Mucosa of stomach (tissue), 1 donor: ENCODE measurements around the gene MRPL1.
"Not testable (repeated sequence)": the region's sequence is repeated elsewhere in the genome, so short reads cannot be mapped to it uniquely, and the experiment has no call there.

Experiments used
- H3K27me3 ChIP-seq: one replicate; pipeline ENCODE4 v1.7.0; 2013; ENCODE audit warnings: mild to moderate bottlenecking, low read length; ENCODE audit not compliant: control insufficient read depth, insufficient read depth
- H3K36me3 ChIP-seq: one replicate; pipeline ENCODE4 v1.7.0; 2013; ENCODE audit warnings: low read length; ENCODE audit not compliant: control insufficient read depth, insufficient read depth
- H3K4me1 ChIP-seq: one replicate; pipeline ENCODE4 v1.7.0; 2013; ENCODE audit warnings: mild to moderate bottlenecking, low read length; ENCODE audit not compliant: control insufficient read depth, insufficient read depth
- H3K4me3 ChIP-seq: one replicate; pipeline ENCODE4 v1.7.0; 2013; ENCODE audit warnings: low read length
- H3K9ac ChIP-seq: one replicate; pipeline ENCODE4 v1.7.0; 2013; ENCODE audit warnings: mild to moderate bottlenecking, low read length, moderate library complexity
- H3K9me3 ChIP-seq: one replicate; pipeline ENCODE4 v1.7.0; 2013; ENCODE audit warnings: mild to moderate bottlenecking, low read length, moderate library complexity; ENCODE audit not compliant: control insufficient read depth
- donor health status: Pancreatic carcinoma.

Gene MRPL1

DNA sequence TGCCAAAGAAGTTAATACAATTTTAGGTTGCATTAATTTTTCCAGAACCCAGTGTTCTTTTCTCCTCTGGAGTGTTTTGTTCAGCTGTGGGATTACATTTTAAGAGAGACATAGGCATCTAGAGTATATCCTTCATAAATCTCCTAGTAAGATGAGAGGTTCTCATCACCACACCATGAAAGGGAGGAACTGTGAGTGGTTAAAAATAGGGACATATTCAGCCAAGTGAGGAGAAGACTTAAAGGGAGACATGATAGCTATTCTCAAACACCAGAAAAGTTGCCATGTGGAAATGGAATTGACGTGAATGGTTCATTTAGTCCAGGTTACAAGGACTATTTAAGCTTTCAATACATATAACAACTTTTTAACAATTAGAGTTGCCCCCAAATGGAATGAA, 6.5 kb upstream of the MRPL1 start:
- H3K9me3 ChIP-seq = no peaks in the 10 kb centered on the region

DNA sequence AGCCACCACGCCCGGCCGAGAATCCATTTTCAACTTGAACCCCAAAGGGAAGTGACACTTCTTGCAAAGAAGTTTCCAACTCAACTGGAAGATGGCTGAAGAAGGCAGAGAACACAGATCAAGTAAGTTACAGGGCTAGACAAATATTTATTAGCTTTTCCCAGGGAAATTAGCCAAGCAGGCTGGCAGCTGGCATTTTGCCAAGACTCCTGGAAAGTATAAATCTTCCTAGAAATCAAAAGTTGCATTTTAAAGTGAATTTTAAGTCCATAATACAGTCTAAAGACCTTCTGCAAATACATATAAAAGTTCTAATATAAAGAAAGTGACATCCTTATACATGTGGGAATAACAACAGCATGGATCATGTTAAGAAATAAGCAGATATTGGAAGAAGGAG, 3.4 kb upstream of the MRPL1 start:
- H3K4me3 ChIP-seq = no peak overlapping the region
- no peaks in the 10 kb centered on the region for H3K9me3 ChIP-seq
- no peaks in the 10 kb centered on the region for H3K36me3 ChIP-seq
- H3K4me1 ChIP-seq = peaks cover 4% of the 10 kb centered on the region
- H3K27me3 ChIP-seq = no peaks in the 10 kb centered on the region
- no peak overlapping the region for H3K9ac ChIP-seq

More for the DNA sequence above, 6.5 kb upstream of the MRPL1 start:
- no peaks in the 10 kb centered on the region for H3K36me3 ChIP-seq
- H3K4me3 ChIP-seq = no peak overlapping the region
- H3K4me1 ChIP-seq = no peaks in the 10 kb centered on the region
- H3K27me3 ChIP-seq = no peaks in the 10 kb centered on the region
- H3K9ac ChIP-seq = no peak overlapping the region

DNA sequence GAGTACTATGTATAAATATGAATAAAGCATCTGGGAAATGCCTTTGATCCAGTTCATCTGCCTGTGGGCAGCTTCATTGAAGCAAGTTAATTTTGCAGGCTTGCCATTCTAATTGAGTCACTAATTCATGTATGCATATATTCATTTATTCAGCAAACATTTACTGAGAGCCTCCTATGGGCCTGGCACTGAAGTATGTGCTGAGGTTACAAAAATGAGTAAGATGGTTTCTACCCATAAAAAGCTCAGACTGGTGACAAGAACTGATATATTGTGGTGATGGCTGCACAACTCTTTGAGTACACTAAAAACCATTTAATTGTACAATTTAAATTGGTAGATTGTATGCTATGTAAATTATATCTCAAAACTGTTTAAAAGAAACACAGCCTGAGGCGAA, 1.1 kb upstream of the MRPL1 start:
- no peaks in the 10 kb centered on the region for H3K36me3 ChIP-seq
- H3K9me3 ChIP-seq = no peaks in the 10 kb centered on the region
- peaks cover 4% of the 10 kb centered on the region for H3K4me1 ChIP-seq
- H3K4me3 ChIP-seq = peak overlapping the region; percentile 89
- no peaks in the 10 kb centered on the region for H3K27me3 ChIP-seq
- peak overlapping the region; percentile 98 for H3K9ac ChIP-seq

DNA sequence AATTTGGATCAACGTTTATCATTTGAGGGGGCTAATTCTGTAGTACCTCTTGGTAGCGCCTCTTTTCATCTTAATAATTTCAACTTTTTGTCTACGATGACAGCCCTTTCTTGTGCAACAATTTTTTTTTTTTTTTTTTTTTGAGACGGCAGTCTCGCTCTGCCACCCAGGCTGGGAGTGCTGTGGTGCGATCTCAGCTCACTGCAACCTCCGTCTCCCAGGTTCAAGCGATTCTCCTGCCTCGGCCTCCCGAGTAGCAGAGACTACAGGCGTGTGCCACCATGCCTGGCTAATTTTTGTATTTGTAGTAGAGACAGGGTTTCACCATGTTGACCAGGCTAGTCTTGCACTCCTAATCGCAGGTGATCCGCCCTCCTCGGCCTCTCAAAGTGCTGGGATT, 711 bp downstream of the MRPL1 start:
- not testable (repeated sequence) for H3K36me3 ChIP-seq, H3K4me1 ChIP-seq, H3K27me3 ChIP-seq, H3K9me3 ChIP-seq
- Histone ChIP-seq H3K4me3 (peak overlapping the region; percentile 89), H3K9ac (peak overlapping the region; percentile 98)

DNA sequence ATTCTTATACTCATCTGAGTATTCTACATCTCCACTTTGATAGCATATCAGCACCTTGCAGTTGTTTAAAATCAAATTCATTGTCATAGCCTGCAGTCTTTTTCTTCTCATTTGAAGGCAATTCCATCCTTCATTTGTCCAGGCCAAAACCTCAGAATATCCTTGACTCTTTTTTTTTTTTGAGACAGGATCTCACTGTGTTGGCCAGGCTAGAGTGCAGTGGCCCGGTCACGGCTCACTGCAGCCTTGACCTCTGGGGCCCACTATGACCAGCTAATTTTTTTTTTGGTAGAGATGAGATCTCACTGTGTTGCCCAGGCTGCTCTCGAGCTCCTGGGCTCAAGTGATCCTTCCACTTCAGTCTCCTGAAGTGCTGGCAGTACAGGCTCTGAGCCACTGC, 2.6 kb downstream of the MRPL1 start:
- H3K4me1 ChIP-seq = peaks cover 4% of the 10 kb centered on the region
- H3K36me3 ChIP-seq = no peaks in the 10 kb centered on the region
- no peaks in the 10 kb centered on the region for H3K9me3 ChIP-seq
- H3K4me3 ChIP-seq = no peak overlapping the region
- no peak overlapping the region for H3K9ac ChIP-seq
- H3K27me3 ChIP-seq = no peaks in the 10 kb centered on the region

DNA sequence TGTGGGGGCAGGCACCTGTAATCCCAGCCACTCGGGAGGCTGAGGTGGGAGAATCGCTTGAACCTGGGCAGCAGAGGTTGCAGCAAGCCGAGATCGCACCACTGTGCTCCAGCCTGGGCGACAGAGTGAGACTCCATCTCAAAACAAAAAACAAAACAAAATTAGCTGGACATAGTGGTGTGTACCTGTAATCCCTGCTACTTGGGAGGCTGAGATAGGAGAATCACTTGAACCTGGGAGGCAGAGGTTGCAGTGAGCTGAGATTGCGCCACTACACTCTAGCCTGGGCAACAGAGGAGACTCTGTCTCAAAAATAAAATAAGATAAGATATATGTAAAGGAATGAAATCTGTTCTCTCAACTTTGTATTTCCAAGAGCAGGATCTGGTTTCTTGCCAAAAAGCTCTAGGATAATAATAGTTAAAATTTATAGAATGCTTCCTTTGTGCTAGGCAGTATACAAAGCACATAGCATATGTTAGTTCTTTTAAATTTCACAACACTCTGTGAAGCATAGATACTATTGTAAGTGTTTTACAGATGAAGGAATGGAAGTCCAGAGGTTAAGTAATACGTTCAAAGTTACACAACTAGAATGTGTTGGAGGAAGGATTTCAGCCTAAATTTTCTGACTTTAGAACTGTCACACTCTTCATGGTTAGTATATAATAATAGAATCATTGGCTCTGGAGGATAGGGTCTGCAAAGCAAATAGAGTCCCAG, 10.3 kb downstream of the MRPL1 start:
- no peaks in the 10 kb centered on the region for H3K27me3 ChIP-seq
- no peaks in the 10 kb centered on the region for H3K4me1 ChIP-seq
- H3K4me3 ChIP-seq = no peak overlapping the region
- H3K36me3 ChIP-seq = no peaks in the 10 kb centered on the region
- H3K9ac ChIP-seq = no peak overlapping the region
- no peaks in the 10 kb centered on the region for H3K9me3 ChIP-seq

DNA sequence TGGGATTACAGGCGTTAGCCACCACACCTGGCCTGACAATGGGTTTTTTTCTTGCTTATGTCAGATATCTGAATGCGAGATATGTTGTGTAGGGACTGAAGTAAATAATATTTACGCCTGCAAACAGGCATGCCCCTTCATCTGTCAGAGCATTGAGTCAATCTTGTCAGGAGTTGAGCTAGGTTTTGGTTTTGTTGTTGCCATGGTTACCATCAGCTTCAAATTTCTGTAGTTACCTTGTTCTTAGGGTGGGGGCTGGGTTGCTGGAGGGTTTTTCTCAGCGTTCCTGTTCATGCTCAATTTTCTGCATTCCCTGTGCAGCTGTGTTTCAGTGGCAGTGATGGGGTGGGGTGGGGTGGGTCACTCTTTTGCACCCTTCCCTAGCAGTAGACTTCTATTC, 14.5 kb downstream of the MRPL1 start:
- H3K9me3 ChIP-seq = no peaks in the 10 kb centered on the region
- H3K36me3 ChIP-seq = no peaks in the 10 kb centered on the region
- no peak overlapping the region for H3K9ac ChIP-seq
- H3K4me1 ChIP-seq = peaks cover 2% of the 10 kb centered on the region
- no peaks in the 10 kb centered on the region for H3K27me3 ChIP-seq
- no peak overlapping the region for H3K4me3 ChIP-seq

DNA sequence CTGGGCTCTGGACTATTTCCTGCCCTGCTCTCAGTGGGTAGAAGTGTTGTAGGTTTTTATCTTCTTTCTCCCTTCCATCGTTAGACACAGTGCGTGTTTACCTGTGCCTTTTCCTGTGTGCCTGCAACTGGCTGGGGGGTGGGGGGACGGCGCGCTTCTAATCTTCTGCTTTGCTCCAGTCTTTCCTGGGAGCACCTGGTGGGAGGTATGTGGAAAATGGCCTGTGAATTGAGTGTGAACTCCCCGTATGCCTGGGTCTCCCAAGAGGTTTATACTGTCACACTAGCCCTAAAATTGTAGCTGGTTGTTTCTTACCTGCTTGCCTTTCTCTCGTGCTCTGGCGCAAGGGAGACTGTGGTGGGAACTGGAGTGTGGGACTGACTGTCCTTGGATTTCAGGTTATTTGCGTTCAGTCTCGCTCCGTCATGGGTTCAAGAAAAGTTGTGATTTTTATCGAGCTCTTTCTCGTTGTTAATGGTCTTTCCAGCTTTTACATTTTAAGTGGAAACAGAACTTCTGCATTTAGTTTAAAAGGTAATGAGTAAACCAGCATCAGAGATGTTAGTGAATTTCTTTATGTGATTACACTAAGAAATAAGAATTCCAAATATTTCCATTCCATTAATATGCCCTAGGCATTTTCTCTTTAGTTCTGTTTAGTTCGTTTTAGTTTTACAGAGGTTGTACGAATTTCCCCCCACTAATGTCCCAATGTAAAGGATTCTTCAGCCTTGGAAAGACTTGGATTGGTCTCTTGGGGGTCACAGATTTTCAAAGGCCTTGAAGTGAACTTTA, 15.3 kb downstream of the MRPL1 start:
- Histone ChIP-seq H3K4me3 (no peak overlapping the region), H3K9ac (no peak overlapping the region), H3K36me3 (no peaks in the 10 kb centered on the region), H3K27me3 (no peaks in the 10 kb centered on the region), H3K4me1 (peaks cover 8% of the 10 kb centered on the region), H3K9me3 (no peaks in the 10 kb centered on the region)

DNA sequence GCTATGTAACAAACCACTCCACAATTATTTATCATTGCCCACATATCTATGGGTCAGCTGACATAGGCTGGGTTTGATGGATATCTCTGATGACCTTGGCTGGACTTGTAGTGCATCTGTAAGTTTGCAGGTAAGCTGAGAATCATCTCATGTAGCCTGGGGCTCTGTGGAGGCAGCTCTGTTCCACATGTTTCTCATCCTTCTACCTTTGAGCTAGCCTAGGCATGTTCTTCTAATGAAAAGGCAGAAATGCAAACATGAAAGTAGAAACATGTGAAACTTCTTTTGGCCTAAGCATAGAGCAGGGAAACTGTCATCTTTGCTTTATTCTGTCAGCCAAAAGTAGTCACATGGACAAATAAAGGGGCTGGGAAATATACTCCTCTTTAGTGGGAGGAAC, 18.2 kb downstream of the MRPL1 start:
- H3K4me3 ChIP-seq = no peak overlapping the region
- no peaks in the 10 kb centered on the region for H3K27me3 ChIP-seq
- no peak overlapping the region for H3K9ac ChIP-seq
- no peaks in the 10 kb centered on the region for H3K36me3 ChIP-seq
- H3K4me1 ChIP-seq = peaks cover 8% of the 10 kb centered on the region
- H3K9me3 ChIP-seq = no peaks in the 10 kb centered on the region

DNA sequence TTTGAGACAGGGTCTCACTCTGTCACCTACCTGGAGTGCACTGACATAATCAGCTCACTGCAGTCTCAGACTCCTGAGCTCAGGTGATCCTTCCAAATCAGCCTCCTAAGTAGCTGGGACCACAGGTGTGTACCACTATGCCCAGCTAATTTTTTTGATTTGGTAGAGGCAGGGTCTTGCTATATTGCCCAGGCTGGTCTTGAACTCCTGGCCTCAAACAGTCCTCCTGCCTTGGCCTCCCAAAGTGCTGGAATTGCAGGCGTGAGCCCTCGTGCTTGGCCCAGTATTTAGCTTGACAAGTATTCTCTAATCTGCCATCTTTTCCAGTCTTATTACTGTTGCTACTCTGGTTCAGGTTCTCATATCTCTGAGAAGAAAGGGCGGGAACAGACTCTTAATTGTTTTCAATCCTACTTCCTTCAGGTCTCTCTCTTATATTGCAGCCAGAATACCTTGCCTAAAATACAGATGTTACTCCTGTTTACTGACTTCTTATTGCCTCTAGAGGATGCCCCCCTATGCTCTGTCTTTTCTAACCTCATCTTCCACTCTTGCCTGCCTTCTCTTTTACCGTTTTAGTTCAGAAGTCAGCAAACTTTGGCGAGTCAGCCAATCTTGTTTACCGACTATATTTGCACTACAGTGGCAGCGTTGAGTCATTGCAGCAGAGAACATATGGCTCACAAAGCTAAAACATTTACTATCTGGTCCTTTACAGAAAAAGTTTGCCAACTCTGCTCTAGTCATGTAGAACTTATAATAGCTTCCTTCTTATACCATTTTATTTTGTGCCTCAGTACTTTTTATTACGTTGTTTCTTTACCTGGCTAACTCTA, 19.0 kb downstream of the MRPL1 start:
- no peak overlapping the region for H3K4me3 ChIP-seq
- no peaks in the 10 kb centered on the region for H3K36me3 ChIP-seq
- H3K9ac ChIP-seq = no peak overlapping the region
- H3K4me1 ChIP-seq = peaks cover 8% of the 10 kb centered on the region
- H3K27me3 ChIP-seq = no peaks in the 10 kb centered on the region
- H3K9me3 ChIP-seq = no peaks in the 10 kb centered on the region

DNA sequence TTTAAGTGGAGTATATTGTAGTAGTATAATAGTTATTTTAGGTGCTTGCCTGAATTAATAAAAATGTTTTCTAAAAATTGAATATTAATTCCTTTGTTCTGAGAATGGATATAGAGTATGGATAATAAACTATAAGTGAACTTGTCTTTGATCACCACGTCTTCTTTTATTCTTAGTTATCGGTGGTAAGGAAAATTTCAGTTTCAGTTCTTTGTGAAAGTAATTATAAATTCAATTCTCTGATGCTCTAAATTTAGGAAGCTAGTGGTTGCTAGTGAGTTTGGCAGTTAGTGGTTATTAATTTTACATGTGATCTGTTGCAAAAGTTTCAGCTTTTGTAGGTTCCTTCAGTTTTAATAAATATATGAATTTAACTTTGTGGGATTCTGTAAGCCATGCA, 30.8 kb downstream of the MRPL1 start:
- no peaks in the 10 kb centered on the region for H3K4me1 ChIP-seq
- H3K9me3 ChIP-seq = no peaks in the 10 kb centered on the region
- no peaks in the 10 kb centered on the region for H3K27me3 ChIP-seq
- H3K4me3 ChIP-seq = no peak overlapping the region
- H3K9ac ChIP-seq = no peak overlapping the region
- H3K36me3 ChIP-seq = no peaks in the 10 kb centered on the region

DNA sequence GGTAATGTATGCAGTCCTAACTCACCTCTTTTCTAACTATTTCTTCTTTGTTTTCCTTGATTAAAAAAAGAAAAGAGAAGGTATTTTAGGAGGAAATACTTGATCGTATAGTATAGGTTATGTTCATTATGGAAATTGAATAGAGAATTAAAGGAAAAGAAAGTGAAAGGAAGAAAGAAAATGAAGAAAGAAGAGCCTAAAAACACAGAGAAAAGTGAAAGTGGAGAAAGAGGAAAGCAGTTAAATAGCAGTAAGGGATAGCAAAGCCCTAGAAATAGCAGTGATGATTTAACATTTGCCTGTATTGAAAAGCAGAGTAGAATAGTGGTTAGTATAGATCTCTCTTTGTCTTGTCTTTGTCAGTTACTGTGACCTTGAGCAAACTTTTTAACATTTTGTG, 37.0 kb downstream of the MRPL1 start:
- Histone ChIP-seq H3K36me3 (no peaks in the 10 kb centered on the region), H3K9ac (no peak overlapping the region), H3K4me1 (no peaks in the 10 kb centered on the region), H3K4me3 (no peak overlapping the region), H3K9me3 (no peaks in the 10 kb centered on the region), H3K27me3 (no peaks in the 10 kb centered on the region)
